A673 (cell line): ENCODE results near the gene ASTL. TPM values are rescaled to one million over a fixed set of nuclear protein-coding genes. Genes with fewer than 3 reads are reported as not detected.

Experiments
- BruUV-seq: library from RNA; stranded (reverse); fragments of 400-500 nt; replicated peaks from 2 replicates; lab custom pipeline; 2021; lab: Mats Ljungman, UMichigan
- CTCF ChIA-PET: fragments of 300-600 bp; sonication (Branson Sonifier 250); formaldehyde crosslinking; loops from one replicate; lab custom pipeline; 2022; ENCODE audit warnings: antibody characterized with exemption; lab: Charles Lee
- POLR2A ChIA-PET: fragments of 300-600 bp; sonication (Branson Sonifier 250); formaldehyde crosslinking; loops from one replicate; lab custom pipeline; 2022; ENCODE audit warnings: antibody characterized with exemption; ENCODE audit not compliant: low non-redundant PET; lab: Charles Lee
- DNase-seq: peaks from one replicate; pipeline ENCODE4 v3.0.0-alpha.2; 2015; ENCODE audit warnings: low spot score
- H3K27ac ChIP-seq: fragments of 200-600 bp; sonication (generic); 2 replicates; pipeline ENCODE4 v1.5.1; 2016; ENCODE audit warnings: mixed run types, low read depth, mild to moderate bottlenecking, mixed read lengths, antibody characterized with exemption, low read length; ENCODE audit not compliant: poor library complexity, severe bottlenecking
- H3K27me3 ChIP-seq: fragments of 200-600 bp; sonication (generic); replicated peaks from 2 replicates; pipeline ENCODE4 v1.6.1; 2017; ENCODE audit warnings: mixed run types, low read depth, mild to moderate bottlenecking, mixed read lengths, antibody characterized with exemption, low read length; ENCODE audit not compliant: insufficient read depth, poor library complexity
- H3K36me3 ChIP-seq: fragments of 200-600 bp; sonication (generic); 2 replicates; pipeline ENCODE4 v1.6.1; 2016; ENCODE audit warnings: mixed run types, mild to moderate bottlenecking, mixed read lengths, antibody characterized with exemption, low read length; ENCODE audit not compliant: insufficient read depth, poor library complexity, severe bottlenecking
- H3K4me1 ChIP-seq: fragments of 200-600 bp; sonication (generic); 2 replicates; pipeline ENCODE4 v1.6.1; 2017; ENCODE audit warnings: mixed run types, mild to moderate bottlenecking, mixed read lengths, antibody characterized with exemption, low read length; ENCODE audit not compliant: insufficient read depth, poor library complexity, severe bottlenecking
- H3K4me3 ChIP-seq: fragments of 200-600 bp; sonication (generic); 2 replicates; pipeline ENCODE4 v1.5.1; 2016; ENCODE audit warnings: low read depth, mixed run types, mild to moderate bottlenecking, mixed read lengths, low read length; ENCODE audit not compliant: poor library complexity, severe bottlenecking
- H3K9me3 ChIP-seq: fragments of 200-600 bp; sonication (generic); 2 replicates; pipeline ENCODE4 v1.6.1; 2016; ENCODE audit warnings: mixed run types, low read depth, mild to moderate bottlenecking, mixed read lengths, antibody characterized with exemption, low read length; ENCODE audit not compliant: poor library complexity, severe bottlenecking
- EZH2 ChIP-seq: fragments of 200-600 bp; sonication (generic); IDR thresholded peaks from 2 replicates; pipeline ENCODE4 v1.6.1; 2017; ENCODE audit warnings: borderline replicate concordance, low read depth, mild to moderate bottlenecking, mixed read lengths, antibody characterized with exemption, low read length; ENCODE audit not compliant: poor library complexity, severe bottlenecking
- intact Hi-C: fragments of 100-400 bp; cut with micrococcal nuclease; formaldehyde crosslinking; loops from one replicate; pipeline ENCODE4 v1.10.0; 2022; ENCODE audit not compliant: unreplicated experiment
- total RNA-seq: library from RNA; stranded (reverse); gene quantifications from 2 replicates; pipeline ENCODE4 v1.2.3, GENCODE V29; 2021
- TF ChIP-seq, protein P1 (sequence below): fragments of 300-800, 200-600 bp; sonication (generic); conservative IDR thresholded peaks from 2 replicates; pipeline ENCODE4 v1.5.1; 2017; ENCODE audit warnings: low read depth, mild to moderate bottlenecking, antibody characterized with exemption, low read length, moderate library complexity, mixed read lengths

Gene ASTL
- total RNA-seq, 1 experiment from 2014 or later, result not detected

DNA sequence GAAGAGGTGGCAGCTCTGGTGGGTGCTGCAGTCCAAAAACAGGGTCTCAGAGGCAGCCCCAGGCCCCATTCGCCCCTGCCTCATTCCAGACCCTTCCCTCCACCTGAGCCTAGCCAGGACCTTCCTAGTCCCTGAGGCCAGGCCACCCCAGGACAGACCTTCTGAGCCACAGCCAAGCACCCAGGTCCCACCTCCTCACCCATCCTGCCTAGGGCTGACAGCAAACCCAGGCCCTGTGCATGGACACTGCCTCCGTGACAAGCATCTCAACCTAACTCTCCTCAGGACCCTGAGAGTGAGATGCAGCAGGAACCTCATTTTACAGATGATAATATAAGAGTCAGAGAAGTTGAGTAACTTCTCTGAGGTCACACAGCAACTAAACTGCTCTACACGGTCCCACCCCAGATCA is 37.4 kb downstream of the ASTL start:
- TF ChIP-seq EZH2, result no peak
- TF ChIP-seq, protein P1, sequence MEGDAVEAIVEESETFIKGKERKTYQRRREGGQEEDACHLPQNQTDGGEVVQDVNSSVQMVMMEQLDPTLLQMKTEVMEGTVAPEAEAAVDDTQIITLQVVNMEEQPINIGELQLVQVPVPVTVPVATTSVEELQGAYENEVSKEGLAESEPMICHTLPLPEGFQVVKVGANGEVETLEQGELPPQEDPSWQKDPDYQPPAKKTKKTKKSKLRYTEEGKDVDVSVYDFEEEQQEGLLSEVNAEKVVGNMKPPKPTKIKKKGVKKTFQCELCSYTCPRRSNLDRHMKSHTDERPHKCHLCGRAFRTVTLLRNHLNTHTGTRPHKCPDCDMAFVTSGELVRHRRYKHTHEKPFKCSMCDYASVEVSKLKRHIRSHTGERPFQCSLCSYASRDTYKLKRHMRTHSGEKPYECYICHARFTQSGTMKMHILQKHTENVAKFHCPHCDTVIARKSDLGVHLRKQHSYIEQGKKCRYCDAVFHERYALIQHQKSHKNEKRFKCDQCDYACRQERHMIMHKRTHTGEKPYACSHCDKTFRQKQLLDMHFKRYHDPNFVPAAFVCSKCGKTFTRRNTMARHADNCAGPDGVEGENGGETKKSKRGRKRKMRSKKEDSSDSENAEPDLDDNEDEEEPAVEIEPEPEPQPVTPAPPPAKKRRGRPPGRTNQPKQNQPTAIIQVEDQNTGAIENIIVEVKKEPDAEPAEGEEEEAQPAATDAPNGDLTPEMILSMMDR, result no peak

DNA sequence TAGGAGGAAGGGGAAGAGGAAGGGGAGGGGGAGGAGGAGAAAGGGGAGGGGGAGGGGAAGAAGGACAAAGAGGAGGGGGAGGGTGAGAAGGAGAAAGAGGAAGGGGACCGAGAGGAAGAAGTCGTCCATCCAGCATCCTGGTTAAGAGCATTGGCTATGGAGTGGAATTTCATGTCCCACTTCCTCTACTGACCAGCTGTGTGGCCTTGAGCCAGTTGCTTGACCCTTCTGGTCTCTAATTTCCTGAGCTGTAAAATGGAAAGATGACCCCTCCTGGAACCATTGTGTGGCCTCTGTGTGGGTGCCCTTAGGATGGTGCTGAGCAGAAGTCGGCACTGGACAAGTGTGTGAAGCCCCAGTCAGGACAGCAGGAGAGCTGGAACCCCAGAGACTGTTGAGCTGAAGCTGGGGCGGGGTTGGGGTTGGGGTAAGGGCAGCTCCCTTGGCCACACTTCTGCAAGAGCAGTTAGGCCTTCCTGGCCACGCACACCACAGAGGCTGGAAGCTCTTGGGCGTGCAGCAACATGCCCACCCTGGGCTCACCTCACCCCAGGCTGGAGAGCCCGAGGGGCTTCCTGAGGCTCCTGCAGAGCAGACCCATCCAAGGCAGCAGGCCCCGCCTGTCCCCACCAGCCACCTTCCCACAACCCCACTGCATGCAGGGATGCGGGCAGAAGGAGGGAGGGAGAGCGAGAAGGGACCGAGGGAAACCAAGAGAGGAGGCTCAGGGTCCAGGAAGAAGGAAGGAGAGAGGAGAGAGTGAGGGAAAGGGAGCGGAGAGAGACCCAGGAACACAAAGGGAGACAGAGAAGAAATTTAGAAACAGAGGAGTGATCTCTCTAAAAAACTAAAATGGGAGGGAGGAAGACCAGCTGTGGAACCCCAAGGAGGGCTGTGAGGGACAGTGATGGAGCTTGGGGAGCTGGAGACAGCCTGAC is 38.2 kb downstream of the ASTL start:
- H3K27me3 ChIP-seq, result no peaks in the 10 kb centered on the region
- no peaks in the 10 kb centered on the region for H3K9me3 ChIP-seq
- H3K27ac ChIP-seq, result no peak overlapping the region
- BruUV-seq, result no TSS peak
- no peak for DNase-seq
- TF ChIP-seq, protein P1, result no peak
- no peak for TF ChIP-seq EZH2
- no peaks in the 10 kb centered on the region for H3K36me3 ChIP-seq
- intact Hi-C loops, result no loop called here
- CTCF ChIA-PET, result interaction anchor here (0.8 kb wide), 1 partner anchor 74 kb away, joined by 3 read pairs; no protein-coding TSS in a partner anchor
- no peak overlapping the region for H3K4me3 ChIP-seq
- POLR2A ChIA-PET, result no interaction called here
- H3K4me1 ChIP-seq, result no peaks in the 10 kb centered on the region

More for the DNA sequence above, 37.4 kb downstream of the ASTL start:
- H3K4me3 ChIP-seq, result no peak overlapping the region
- POLR2A ChIA-PET, result no interaction called here
- CTCF ChIA-PET, result no interaction called here
- H3K4me1 ChIP-seq, result no peaks in the 10 kb centered on the region
- no TSS peak for BruUV-seq
- no peak for DNase-seq
- no peak overlapping the region for H3K27ac ChIP-seq
- H3K9me3 ChIP-seq, result no peaks in the 10 kb centered on the region
- intact Hi-C loops, result no loop called here
- H3K36me3 ChIP-seq, result no peaks in the 10 kb centered on the region
- H3K27me3 ChIP-seq, result no peaks in the 10 kb centered on the region

DNA sequence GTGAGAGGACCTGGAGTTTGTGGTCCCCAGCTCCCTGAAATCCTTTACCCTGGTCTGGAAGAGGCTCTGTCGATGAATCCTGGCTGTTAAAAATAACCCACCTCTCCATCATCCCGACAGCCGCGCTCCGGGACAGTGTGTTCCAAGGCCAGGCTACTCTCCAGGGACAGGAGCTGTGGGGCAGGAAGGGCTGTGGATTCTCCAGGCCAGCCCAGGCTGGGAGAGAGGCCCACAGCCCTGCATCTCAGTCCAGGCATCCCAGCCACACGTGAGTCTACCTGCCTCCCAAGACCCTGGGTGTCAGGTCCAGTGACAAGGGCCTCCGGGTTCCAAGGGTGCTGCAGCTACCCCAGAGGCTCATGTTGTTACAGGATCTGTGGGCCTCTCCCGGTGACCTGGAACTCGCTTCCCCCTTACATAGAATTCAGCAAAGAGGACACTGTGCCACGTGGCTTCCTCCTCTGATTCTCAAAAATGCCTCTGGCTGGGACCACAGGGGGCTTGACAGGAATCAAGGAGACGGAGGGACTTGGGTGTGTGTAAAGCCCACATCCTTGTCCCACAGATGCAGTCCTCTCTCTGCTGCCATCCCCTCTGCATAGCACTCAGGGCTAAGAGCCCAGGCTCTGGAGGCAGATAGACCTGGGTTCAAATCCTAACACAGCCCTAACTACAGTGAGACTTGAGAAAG is 39.3 kb downstream of the ASTL start:
- Histone ChIP-seq H3K27me3 (no peaks in the 10 kb centered on the region), H3K9me3 (no peaks in the 10 kb centered on the region), H3K27ac (no peak overlapping the region), H3K36me3 (no peaks in the 10 kb centered on the region), H3K4me3 (no peak overlapping the region), H3K4me1 (no peaks in the 10 kb centered on the region)
- BruUV-seq, result no TSS peak
- intact Hi-C loops, result no loop called here
- CTCF ChIA-PET, result no interaction called here
- DNase-seq, result no peak
- POLR2A ChIA-PET, result no interaction called here
- no peak for TF ChIP-seq EZH2
- TF ChIP-seq, protein P1, result no peak
